GM21737 (cell line): ENCODE results near the gene S100A9.

Experiments used
- ATAC-seq: cut with Tn5 transposase; IDR thresholded peaks from one replicate; pipeline ENCODE4 v1.9.1; 2021; ENCODE audit warnings: mild to moderate bottlenecking, moderate library complexity; ENCODE audit not compliant: unreplicated experiment

Gene S100A9

DNA sequence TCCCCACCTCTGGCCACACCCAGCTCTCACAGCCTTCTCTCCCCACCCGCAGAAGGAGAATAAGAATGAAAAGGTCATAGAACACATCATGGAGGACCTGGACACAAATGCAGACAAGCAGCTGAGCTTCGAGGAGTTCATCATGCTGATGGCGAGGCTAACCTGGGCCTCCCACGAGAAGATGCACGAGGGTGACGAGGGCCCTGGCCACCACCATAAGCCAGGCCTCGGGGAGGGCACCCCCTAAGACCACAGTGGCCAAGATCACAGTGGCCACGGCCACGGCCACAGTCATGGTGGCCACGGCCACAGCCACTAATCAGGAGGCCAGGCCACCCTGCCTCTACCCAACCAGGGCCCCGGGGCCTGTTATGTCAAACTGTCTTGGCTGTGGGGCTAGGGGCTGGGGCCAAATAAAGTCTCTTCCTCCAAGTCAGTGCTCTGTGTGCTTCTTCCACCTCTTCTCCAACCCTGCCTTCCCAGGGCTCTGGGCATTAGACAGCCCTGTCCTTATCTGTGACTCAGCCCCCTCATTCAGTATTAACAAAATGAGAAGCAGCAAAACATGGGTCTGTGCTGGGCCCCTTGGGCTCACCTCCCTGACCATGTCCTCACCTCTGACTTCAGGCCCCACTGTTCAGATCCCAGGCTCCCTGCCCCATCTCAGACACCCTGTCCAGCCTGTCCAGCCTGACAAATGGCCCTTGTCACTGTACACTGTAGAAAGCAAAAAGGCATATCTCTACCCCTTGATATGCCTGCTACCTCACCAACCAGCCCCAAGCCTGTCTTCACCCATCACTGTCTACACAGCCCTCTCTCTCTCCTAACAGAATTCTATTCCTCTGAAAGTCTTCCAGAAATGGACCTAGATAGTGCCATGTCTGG lies 3.2 kb downstream of the S100A9 start:
- no peak for ATAC-seq

DNA sequence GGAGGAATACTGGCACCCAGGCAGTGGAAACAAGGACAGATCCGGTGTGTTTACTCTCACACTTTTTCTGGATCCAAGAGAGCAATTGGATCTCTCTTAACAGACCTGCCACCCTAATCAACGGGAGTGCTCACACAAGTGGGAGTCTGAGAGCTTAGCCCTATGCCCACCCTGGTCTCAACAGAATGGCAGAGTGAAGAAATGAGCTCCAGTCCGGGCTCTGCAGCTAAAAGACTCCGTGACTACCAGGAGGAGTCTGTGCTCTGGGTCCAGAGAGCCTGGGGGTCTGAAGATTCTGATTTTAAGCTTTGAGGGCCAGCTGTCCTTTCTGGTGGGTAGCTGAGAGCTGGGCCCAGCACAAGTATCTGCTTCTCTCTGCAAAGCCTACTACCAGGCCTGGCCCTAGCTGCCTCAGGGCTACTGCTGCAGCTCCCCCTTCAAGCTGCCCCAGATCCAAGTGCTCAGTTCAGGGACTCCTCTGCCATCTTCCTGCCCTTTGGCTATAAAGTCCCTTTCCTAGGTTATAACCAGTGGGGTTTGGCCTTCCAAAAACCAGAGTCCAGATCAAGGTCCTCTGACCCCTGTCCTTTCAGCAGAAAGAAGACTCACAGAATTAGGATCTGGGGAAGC lies 3.9 kb downstream of the S100A9 start:
- ATAC-seq = no peak

DNA sequence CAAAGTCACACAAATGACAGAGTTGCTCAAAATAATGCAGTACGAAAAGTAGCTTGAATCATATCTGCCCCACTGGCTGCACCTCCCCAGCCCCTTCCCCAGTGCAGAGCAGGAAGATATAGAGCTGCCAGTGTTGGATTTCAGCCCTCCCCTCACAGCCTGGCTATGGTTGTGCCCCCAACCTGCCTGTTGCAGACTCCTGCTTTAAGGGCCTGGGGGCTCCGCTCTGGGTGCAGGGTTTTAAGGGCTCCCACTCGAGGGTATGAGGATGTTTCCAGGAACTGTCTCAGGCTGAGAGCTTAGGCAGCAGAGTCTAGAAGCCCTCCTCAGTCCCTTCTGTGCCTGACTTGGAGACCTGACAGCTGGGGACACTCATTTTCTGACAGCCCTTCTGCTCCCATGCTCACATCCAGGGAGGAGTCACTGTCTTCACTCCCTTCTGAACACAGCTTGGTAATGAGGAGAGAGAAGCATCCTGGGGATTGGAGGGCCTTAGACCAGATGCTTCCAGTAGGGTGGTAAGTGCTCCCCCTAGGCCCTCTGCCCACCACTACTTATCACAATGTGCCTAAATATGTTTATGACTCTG lies 4.6 kb downstream of the S100A9 start:
- ATAC-seq = no peak

DNA sequence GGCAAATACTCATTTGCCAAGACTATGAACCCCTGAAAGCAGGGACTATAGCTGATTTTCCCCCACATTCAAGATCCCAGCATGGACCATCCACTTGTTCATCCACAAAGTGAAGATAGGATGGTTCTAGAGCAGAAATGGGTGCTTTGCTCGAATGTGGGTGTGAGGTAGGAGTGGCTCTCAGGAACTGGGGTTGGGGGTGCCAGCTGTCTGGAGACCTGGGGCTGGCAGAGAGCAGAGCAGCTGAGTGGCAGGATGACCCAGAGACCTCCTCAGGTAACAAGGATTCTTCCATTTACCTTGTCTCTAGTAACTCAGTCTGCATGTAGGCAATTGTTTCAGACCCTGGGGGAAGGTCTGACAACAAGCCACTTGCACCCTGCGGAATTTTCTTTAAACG lies 6.0 kb downstream of the S100A9 start:
- no peak for ATAC-seq

DNA sequence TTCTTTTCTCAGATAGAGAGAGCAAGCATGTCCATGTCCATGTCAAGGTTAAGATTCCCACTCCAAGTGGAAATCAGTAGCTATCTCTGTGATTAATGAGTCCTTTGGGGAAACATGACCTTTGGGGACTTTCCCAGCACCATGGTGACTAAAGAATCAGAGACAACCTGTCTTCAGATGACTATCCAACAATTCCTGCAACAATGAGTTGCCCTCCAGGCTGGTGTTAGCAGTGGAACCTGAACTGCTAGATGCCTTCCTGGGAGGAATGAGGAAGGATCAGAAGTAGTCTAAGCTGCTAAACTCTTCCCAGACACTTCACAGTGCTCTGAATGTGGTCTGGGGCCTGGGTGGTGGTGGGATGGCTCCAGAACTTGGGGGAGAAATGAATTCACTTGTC lies 6.5 kb downstream of the S100A9 start:
- ATAC-seq = no peak

DNA sequence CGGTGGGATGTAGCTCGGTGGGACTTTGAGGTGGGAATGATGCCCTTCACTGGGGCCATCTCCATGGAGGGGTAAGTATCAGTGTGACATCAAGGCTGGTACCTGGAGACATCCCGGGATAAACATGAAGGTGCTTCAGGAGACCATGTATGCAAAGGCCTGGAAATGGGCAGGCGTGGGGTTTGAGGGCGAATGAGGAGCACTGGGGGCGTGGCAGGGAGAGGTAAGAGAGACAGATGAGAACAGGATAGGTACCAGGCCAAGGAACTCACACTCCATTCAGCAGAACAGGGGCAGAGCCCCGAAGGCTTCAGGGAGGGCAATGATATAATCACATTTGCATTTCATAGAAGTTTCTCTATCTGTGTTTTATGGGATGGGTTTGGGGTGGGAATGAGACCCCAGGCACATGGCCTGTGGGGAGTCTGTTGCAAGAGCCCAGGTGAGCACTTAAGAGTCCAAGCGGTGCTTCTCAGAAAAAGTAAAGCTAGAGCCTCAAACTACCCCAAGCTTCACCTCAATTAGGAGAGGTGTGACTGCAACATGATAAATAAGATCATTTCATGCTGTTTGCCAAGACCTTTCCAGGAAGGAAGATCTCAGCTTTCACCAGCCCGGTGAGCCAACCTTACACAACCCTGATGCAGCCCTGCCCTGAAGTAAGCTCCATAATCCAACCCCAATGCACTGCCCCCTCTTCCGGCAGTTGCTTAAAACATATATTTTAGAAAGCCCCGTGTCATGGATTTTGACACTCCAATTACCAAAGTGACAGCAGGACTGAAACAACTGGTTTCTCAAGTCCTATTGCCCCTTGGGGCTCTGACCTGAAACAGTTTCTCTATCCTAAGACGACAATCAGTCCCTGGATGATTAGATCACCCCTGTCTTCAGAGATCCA lies 7.4 kb downstream of the S100A9 start:
- no peak for ATAC-seq

DNA sequence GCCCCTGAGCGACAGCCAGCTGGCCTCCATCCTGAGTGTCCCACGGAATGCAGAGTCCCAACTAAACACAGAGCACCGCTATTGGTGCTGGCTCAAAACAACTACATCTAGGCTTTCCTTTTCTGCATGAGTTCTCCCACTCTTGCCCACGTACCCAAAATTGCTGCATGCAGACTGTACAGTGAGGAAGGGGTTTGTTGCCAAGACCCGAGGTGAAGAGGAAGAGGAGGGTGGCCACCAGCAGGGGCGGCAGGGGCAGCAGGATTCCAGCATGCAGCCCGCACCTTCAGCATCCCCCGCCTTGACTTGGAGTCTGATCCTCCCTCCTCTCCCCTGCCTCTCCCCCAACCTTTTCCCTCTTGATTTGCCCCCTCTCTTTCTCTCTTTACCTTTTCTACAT lies 8.0 kb downstream of the S100A9 start:
- no peak for ATAC-seq

DNA sequence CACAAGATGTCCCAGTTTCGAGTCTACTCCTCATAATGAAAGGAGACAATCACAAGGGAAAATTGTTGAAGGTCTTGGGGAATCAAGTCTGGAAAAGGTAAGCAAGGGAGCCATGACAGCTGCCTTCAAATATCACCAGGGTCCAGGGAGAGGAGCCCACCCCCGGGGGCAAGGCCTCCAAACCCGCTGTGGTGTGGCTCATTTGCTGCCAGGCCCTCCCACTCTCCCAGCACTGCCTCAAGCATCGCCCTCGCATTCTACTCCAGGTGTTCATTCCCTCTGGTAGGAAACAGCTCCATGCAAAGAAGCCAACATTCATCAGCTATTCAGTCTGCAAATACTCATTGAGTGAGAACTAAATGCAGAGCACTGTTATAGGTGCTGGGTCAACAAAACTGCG lies 8.6 kb downstream of the S100A9 start:
- no peak for ATAC-seq

DNA sequence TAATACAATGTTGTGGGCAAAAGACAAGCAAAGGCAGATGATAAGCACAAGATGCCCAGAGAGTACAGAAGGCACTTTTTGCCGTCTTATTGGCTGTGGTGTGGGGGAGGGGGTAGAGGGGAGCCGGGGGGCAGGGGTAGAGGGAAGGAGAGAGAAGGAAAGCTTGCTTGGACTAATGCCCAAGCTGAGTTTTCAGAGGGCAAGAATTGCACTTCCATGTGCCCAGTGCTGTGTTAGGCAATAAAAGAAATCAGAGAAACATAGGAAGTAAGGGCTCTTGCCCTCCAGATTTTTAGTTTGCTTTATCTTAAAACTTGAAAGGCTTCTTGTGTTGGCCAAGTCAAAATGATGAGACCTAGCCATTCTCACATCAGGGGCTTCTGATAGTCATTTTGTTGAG lies 9.4 kb downstream of the S100A9 start:
- ATAC-seq = no peak

DNA sequence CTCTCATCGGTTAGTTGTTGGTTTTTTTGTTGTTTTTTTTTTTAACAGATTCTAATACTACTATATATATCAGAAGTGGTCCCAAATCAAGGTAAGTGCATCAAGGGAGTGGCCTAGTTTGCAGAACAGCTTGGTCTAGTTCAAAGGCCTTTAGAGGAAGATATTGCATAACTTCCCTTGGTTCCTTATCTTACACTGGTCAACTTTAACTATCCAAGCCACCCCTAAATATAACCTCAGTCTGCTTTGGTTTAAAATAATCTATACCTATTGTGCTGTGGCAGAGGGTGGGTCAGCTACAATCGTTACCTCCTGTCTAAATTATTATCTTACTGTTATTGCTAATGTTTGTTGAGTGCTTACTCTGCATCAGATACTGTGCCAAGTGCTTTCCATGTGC lies 10.8 kb downstream of the S100A9 start:
- no peak for ATAC-seq

DNA sequence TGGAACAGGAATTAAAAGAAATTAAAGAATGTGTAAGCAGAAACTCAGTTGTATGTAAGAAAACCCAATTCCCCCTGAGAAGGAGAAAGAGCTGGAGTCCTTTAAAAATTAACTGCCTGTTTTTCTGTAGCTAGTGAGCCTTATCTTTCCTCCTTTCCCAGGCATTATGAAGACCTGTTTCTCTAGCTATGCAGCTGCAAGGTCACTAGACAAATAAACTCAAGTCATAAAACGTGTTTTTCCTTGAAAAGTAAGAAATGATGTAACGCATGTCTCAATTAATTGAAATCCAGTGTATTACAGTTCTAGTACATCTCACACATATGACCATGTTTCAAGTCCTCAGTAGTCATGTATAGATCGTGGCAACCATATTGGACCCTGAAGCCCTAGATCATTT lies 12.5 kb downstream of the S100A9 start:
- no peak for ATAC-seq

DNA sequence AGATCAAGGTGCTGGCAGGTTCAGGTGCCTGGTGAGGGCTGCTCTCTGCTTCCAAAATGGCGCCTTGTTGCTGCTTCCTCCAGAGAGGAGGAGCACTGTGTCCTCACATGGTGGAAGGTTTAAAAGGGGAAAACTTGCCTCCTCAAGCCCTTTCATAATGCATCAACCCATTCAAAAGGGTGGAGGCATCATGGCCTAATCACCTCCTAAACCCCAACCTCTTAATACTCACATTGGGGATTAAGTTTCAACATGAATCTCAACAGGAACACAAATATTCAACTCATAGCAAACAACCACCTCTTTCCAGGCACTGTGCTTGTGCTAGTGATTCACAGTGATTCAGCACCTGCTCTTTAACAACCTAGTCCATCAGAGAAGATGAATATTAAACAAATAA lies 13.6 kb downstream of the S100A9 start:
- no peak for ATAC-seq

DNA sequence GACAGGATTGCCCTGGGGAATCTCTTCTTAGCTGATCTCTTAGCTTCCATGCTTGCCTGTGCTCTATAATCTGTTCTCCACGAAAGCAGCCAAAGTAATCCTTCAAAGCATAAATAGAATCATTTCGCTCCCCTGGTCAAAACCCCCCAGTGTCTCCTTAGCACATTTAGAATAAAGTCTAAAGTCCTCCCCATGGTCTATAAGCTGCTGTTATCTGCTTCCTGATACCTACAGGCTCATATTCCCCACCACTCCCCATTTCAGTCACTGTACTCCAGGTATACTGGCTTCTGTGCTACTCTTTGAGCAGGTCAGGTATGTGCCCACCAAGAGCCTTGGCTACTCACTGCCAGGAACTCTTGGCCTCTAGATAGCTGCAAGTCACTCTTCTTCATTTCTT lies 14.9 kb downstream of the S100A9 start:
- ATAC-seq = no peak

DNA sequence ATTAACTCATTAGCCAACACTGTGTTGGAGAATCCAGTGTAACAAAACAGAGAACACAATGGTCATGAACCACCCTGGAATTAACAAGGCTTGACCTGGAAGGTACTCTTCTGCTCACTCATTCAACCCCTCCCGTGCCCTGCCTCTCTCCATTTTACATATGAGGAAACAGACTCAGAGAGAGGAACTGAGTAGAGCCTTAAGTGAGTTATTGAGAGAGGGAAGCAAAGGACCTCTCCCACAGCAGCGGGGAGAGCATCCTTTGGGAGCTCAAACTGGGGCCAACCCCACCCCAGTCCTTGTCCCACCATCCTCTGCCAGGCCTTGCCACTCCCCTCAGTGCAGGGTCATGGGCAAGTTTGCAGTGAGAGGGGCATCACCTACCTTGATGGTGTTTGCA lies 16.4 kb downstream of the S100A9 start:
- ATAC-seq = no peak

DNA sequence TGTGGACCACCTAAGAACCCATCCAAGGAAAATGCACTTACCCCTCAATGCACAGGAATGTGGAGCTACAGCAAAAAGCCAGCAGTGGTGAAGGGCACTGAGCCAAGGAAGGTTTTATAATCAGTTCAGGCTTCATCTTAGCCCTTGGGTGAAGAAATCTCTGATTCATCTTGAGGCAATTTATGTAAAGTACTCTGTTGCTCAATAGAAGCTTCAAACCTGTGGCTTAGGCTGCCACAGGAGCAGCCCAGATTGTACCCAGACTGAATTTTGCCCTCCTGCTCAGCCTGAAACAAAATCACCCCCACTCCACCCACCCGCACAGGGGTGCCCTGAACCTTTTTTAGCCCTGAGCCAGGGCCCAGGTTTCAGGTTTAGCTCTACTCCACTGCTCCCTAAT lies 17.9 kb downstream of the S100A9 start, which contains the start of gene S100A12:
Gene S100A12, minus strand, starts transcription at position 111 of the 400 bp plus-strand sequence. CDS start 1,029 bp downstream, outside the sequence.
- ATAC-seq = no peak

DNA sequence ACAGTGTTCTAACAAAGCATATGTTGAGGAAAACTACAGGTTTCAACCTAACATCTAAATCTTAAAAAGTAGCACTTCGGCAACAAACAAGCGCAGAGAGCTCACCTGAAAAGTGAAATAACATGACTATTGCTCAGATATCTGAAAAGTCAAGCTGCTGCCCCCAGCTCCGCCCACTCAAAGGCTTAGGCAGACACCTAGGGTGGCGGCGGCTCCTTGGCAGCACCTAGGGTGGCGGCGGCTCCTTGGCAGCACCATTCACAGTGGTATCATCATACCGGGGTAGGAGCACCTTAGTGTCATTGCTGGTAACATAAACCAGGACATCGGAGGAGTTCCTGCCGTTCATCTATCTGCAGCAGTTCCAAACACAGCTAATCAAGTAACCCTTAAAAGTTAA lies 21.9 kb downstream of the S100A9 start:
- no peak for ATAC-seq

DNA sequence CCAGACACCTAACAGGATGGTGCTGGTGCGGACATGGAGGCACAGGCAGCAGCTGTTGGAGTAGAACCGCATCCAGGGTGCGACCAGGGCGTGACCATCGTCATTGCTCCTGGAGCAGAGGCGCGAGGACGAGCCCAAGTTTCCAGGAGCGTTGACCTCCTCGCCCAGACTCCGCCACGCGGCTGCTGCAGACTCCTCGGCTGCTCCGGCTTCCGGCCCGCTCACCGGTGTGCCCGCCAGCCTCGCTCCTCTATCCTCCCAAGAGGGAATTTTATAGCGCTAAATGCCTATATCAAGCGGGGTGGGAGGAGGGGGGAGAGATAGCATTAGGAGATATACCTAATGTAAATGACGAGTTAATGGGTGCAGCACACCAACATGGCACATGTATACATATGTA lies 23.1 kb downstream of the S100A9 start:
- no peak for ATAC-seq

DNA sequence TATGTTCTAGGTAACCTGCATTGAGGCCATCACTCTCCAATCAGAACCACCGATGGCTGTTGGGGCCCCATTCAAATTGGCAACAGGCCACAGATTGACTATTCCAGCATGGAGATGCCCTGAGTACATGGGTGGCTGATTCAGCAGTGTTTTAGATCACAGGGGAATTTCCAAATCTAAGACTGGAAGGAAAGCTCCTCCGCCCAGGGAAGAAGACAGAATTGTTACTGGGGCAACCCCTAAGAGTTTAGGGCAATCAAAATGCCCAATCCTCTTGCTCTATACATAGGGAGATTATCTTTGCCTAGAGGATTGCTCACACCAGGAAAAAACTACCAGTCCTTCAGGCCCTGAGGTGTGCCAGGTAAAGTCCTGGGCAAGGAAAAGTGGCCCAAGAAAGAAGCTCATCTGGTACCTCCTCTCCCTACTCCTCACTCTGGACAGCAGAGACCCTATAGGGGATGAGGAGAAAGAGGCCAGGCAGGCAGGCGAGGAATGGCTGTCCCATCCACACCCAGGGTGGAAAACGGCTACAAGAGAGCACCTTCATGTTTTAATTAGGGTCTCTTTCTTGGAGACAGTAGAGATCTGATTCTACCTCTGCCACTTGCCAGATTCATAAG lies 27.4 kb downstream of the S100A9 start:
- ATAC-seq = no peak

DNA sequence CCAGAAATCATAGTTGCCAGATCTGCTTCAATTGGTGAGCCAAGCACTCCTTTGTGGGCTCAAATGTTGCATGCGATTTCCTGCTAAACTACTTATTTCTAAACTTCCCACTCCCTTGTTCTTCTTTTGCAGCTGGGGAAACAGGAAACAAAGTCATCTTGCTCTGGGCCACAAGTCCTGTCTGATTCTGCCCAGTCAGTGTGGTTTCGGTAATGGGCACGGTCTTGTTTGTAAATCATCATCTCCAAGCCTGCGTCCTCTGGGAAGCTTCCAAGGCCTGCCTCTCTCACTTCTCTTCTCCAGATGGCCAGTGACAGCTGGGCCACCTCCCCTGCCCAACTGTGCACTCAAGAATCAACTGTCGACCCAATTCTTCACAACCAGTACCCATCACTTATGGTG lies 28.8 kb downstream of the S100A9 start:
- ATAC-seq = no peak

DNA sequence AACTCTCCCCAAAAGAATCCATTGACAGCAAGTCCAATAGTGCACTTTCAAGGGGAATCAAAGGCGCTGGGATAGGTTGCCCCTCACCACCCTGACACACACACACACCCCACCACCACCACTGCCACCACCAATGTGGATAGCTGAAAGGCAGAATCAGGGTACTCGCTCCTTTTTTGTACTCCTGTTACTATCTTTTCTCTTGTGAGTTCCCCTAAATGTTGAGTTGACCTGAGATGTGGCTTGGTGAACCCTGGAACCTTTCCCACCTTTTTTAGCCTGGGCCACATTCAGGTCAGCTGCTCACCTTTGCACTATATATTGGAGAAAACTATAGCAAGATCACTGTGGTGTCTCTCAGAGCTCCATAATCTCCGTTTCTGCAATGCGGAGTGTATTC lies 29.3 kb downstream of the S100A9 start:
- ATAC-seq = no peak

DNA sequence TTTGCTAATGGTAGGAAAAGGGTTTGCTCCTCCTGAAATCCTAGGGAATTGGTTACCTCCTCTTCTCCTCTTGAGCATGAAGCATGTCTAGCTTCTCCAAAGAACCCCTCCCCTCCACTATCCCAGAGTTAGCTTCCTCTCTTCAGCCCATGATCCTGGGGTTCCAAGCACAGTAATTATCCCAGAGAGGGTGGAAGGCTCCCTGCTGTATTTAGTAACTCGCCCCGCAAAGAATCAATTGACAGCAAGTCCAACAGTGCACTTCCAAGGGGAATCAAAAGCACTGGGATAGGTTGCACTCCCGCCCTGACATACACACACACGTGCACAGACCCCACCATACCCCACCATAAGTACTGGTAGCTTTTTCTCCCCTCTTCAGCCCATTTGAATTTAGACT lies 30.1 kb downstream of the S100A9 start:
- no peak for ATAC-seq
